Fibroblast of lung (primary cell): ENCODE results near the gene ZNF180. TPM values are rescaled to one million over a fixed set of nuclear protein-coding genes. Genes with fewer than 3 reads are reported as not detected.

ENCODE experiments used
- DNase-seq, 2 donors: peaks; one replicate each; pipeline versions ENCODE4 v3.0.0 to v3.0.0-alpha.2; 2010; ENCODE audit warnings: low read depth in 2 of 2
- H2AFZ ChIP-seq: 2 replicates; pipeline ENCODE4 v1.5.1; 2012; ENCODE audit warnings: low read length, control low read depth, inconsistent platforms
- H3K27ac ChIP-seq: 2 replicates; pipeline ENCODE4 v1.5.1; 2011; ENCODE audit warnings: low read length, control low read depth; ENCODE audit not compliant: insufficient read depth
- H3K27me3 ChIP-seq: 2 replicates; pipeline ENCODE4 v1.5.1; 2011; ENCODE audit warnings: mild to moderate bottlenecking, low read length; ENCODE audit not compliant: control insufficient read depth, insufficient read depth
- H3K36me3 ChIP-seq: 2 replicates; pipeline ENCODE4 v1.5.1; 2011; ENCODE audit warnings: low read length; ENCODE audit not compliant: control insufficient read depth, insufficient read depth
- H3K4me1 ChIP-seq: 2 replicates; pipeline ENCODE4 v1.5.1; 2011; ENCODE audit warnings: low read length; ENCODE audit not compliant: control insufficient read depth, insufficient read depth; ENCODE audit errors: extremely low read depth
- H3K4me2 ChIP-seq: 2 replicates; pipeline ENCODE4 v1.5.1; 2011; ENCODE audit warnings: low read length, control low read depth; ENCODE audit not compliant: insufficient read depth; ENCODE audit errors: extremely low read depth
- H3K4me3 ChIP-seq, 4 experiments: fragments of 200-600 bp in 1 of 4; sonication (generic) in 1 of 4; replicated peaks in 1 of 4; 2 replicates each; pipeline ENCODE4 v1.5.1; 2011 to 2016; ENCODE audit warnings: low read length in 4 of 4, low read depth in 3 of 4, mild to moderate bottlenecking in 3 of 4, control low read depth in 2 of 4, inconsistent platforms in 1 of 4, mixed read lengths in 1 of 4; ENCODE audit not compliant: insufficient read depth in 1 of 4; ENCODE audit errors: control extremely low read depth in 1 of 4
- H3K79me2 ChIP-seq: 2 replicates; pipeline ENCODE4 v1.5.1; 2012; ENCODE audit warnings: mild to moderate bottlenecking, low read length, inconsistent platforms; ENCODE audit not compliant: control insufficient read depth, insufficient read depth
- H3K9ac ChIP-seq: 2 replicates; pipeline ENCODE4 v1.5.1; 2011; ENCODE audit warnings: mild to moderate bottlenecking, low read length, control low read depth; ENCODE audit not compliant: insufficient read depth
- H3K9me3 ChIP-seq: 2 replicates; pipeline ENCODE4 v1.5.1; 2012; ENCODE audit warnings: low read depth, low read length; ENCODE audit not compliant: control insufficient read depth, insufficient read depth
- H4K20me1 ChIP-seq: 2 replicates; pipeline ENCODE4 v1.5.1; 2011; ENCODE audit warnings: low read length; ENCODE audit not compliant: control insufficient read depth, insufficient read depth; ENCODE audit errors: extremely low read depth
- EZH2 ChIP-seq: IDR thresholded peaks from 2 replicates; pipeline ENCODE4 v1.5.1; 2012; ENCODE audit warnings: low read length, control low read depth, mild to moderate bottlenecking; ENCODE audit errors: missing control alignments
- polyA plus RNA-seq, 2 donors: library from polyadenylated mRNA; depleted of rRNA in 1 of 2; stranded (reverse) in 1 of 2; unstranded in 1 of 2; fragments of >200 nt; gene quantifications; 2 replicates each; pipeline ENCODE4 v1.2.1, GENCODE V29; 2011 to 2012; ENCODE audit warnings: missing spikeins in 1 of 2
- total RNA-seq: library from RNA; depleted of rRNA; stranded (reverse); fragments of >200 nt; gene quantifications from 2 replicates; pipeline ENCODE4 v1.2.1, GENCODE V29; 2014
- TF ChIP-seq, protein P1 (sequence below), 2 donors: IDR thresholded peaks in 1 of 2; conservative IDR thresholded peaks in 1 of 2; 1 replicate in 1 of 2; 2 replicates in 1 of 2; pipeline ENCODE4 v1.5.1; 2011 to 2012; ENCODE audit warnings: low read length in 2 of 2, control low read depth in 1 of 2, inconsistent platforms in 1 of 2, low read depth in 1 of 2, mild to moderate bottlenecking in 1 of 2

The ZNF180 gene
- total and polyA plus RNA-seq, 2 donors (not counting 1 experiment from before 2014, with no cell fraction given): 1.4 to 7.6 TPM

DNA sequence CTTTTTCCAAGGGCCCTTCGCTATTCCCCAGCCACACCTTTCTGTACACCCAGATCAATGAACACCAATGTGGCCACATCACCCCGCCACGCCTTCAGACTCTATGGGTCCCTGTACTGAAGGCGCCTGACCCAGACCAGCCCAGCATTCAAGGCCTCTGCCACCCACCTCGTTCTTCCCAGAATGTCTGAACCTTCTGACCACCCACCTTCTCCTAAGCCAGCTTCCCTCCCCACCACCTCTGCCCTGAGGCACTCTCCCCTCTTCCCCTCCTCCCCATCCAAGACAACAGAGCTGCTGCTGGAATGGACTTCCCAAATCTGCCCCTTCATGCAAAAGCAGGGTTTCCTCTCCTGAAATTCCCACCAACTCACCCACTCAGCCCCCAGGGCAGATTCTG is 32.5 kb upstream of the ZNF180 start:
- Histone ChIP-seq H3K79me2 (no peaks in the 10 kb centered on the region), H2AFZ (no peak overlapping the region), H3K27me3 (no peaks in the 10 kb centered on the region), H3K9me3 (no peaks in the 10 kb centered on the region), H3K27ac (no peak overlapping the region), H3K4me2 (no peak overlapping the region), H3K4me3 (no peak overlapping the region), H3K9ac (no peak overlapping the region), H3K36me3 (no peaks in the 10 kb centered on the region), H4K20me1 (no peaks in the 10 kb centered on the region), H3K4me1 (no peaks in the 10 kb centered on the region)
- no peak for DNase-seq
- TF ChIP-seq, protein P1, sequence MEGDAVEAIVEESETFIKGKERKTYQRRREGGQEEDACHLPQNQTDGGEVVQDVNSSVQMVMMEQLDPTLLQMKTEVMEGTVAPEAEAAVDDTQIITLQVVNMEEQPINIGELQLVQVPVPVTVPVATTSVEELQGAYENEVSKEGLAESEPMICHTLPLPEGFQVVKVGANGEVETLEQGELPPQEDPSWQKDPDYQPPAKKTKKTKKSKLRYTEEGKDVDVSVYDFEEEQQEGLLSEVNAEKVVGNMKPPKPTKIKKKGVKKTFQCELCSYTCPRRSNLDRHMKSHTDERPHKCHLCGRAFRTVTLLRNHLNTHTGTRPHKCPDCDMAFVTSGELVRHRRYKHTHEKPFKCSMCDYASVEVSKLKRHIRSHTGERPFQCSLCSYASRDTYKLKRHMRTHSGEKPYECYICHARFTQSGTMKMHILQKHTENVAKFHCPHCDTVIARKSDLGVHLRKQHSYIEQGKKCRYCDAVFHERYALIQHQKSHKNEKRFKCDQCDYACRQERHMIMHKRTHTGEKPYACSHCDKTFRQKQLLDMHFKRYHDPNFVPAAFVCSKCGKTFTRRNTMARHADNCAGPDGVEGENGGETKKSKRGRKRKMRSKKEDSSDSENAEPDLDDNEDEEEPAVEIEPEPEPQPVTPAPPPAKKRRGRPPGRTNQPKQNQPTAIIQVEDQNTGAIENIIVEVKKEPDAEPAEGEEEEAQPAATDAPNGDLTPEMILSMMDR (conservative IDR thresholded peaks at IDR 0.05 in 1 of 2, IDR thresholded peaks at IDR 0.05 in 1 of 2; ENCODE audit: low read depth in 1 of 2, low read length in 2 of 2): no peak
- TF ChIP-seq EZH2: no peak

DNA sequence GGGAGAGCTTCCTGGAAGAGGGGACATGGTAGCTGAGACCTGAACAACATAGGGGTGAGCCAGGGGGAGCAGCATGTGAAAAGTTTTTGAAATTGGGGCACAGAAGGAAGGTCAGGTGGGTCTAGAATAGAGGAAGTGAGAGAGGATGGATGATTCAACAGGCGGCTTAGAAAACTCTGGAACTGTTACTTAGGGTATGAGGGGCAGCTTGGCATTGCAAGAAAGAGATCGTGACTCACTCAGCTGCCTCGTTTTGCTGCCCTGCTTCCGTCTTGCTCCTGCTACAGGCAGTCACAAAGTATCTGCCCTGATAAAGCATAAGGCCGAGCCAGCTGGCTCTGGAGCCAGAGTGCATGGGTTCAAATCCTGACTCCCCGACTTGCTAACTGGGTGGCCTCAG is 30.5 kb upstream of the ZNF180 start:
- no peaks in the 10 kb centered on the region for H3K79me2 ChIP-seq
- H2AFZ ChIP-seq: no peak overlapping the region
- no peak overlapping the region for H3K4me2 ChIP-seq
- H3K4me3 ChIP-seq: no peak overlapping the region
- no peak overlapping the region for H3K9ac ChIP-seq
- peak in 1 of 2 donors; percentile 50 for DNase-seq
- H3K9me3 ChIP-seq: no peaks in the 10 kb centered on the region
- no peaks in the 10 kb centered on the region for H3K27me3 ChIP-seq
- H3K36me3 ChIP-seq: no peaks in the 10 kb centered on the region
- H3K4me1 ChIP-seq: no peaks in the 10 kb centered on the region
- H3K27ac ChIP-seq: no peak overlapping the region
- TF ChIP-seq, protein P1 (conservative IDR thresholded peaks at IDR 0.05 in 1 of 2, IDR thresholded peaks at IDR 0.05 in 1 of 2; ENCODE audit: low read depth in 1 of 2, low read length in 2 of 2): no peak
- no peak for TF ChIP-seq EZH2
- H4K20me1 ChIP-seq: no peaks in the 10 kb centered on the region

DNA sequence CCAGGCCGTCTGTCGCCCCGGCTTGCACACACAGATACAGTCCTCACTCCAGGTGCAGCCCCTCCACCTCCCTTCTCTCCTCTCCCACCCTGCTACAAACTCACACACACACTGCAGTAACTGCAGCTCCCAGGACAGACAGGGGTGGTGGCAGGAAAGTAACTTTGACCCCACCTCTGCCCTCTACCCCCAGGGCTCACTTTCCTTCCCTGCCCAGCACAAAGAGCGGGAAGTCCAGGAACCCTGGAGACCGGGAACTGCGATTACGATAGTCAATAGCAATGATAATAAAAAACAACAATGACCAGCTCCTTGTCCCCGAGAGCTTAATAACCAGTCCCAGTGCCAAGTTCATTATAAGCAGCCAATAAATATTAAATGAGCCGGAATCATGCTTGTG is 29.2 kb upstream of the ZNF180 start, which contains the start of gene CEACAM20:
CEACAM20 (minus strand) TSS at position 140 of the 400 bp plus-strand sequence. CDS start 166 bp downstream, outside the sequence.
- TF ChIP-seq, protein P1 (conservative IDR thresholded peaks at IDR 0.05 in 1 of 2, IDR thresholded peaks at IDR 0.05 in 1 of 2; ENCODE audit: low read depth in 1 of 2, low read length in 2 of 2): no peak
- no peak for TF ChIP-seq EZH2
- no peaks in the 10 kb centered on the region for H3K9me3 ChIP-seq
- H3K9ac ChIP-seq: no peak within 1 kb of the TSS
- no peak within 1 kb of the TSS for H3K27ac ChIP-seq
- no peak for DNase-seq
- no peaks in the 10 kb centered on the region for H3K4me1 ChIP-seq
- H2AFZ ChIP-seq: no peak within 1 kb of the TSS
- no peaks in the 10 kb centered on the region for H3K27me3 ChIP-seq
- no peak within 1 kb of the TSS for H3K4me3 ChIP-seq
- H4K20me1 ChIP-seq: no peaks in the 10 kb centered on the region
- H3K79me2 ChIP-seq: no peaks in the 10 kb centered on the region
- no peak within 1 kb of the TSS for H3K4me2 ChIP-seq
- H3K36me3 ChIP-seq: no peaks in the 10 kb centered on the region
